Measurements from ENCODE around the gene HNRNPAB.

The HNRNPAB gene

GRCh38 chr5:178204182-178204934 lies at the start of gene HNRNPAB:
Gene HNRNPAB, plus strand, starts transcription at chr5:178204533. Its CDS starts 305 bp downstream, at chr5:178204838.
- DNase-seq (ENCODE audit: low spot score): peak; percentile 100

- DNase-seq (ENCODE audit: low spot score): no peak
Measured at GRCh38 chr5:178155065-178155464, 49.3 kb upstream of the HNRNPAB start.

GRCh38 chr5:178160176-178160575 lies 44.2 kb upstream of the HNRNPAB start:
- DNase-seq (ENCODE audit: low spot score): no peak

- no peak for DNase-seq (ENCODE audit: low spot score)
Measured at GRCh38 chr5:178162481-178162880, 41.9 kb upstream of the HNRNPAB start.

GRCh38 chr5:178163772-178164735 lies 40.3 kb upstream of the HNRNPAB start:
- DNase-seq (ENCODE audit: low spot score): peak; percentile 90

- DNase-seq (ENCODE audit: low spot score): no peak
Measured at GRCh38 chr5:178165581-178165980, 38.8 kb upstream of the HNRNPAB start.

- no peak for DNase-seq (ENCODE audit: low spot score)
Measured at GRCh38 chr5:178170455-178170854, 33.9 kb upstream of the HNRNPAB start.

GRCh38 chr5:178174456-178174855 lies 29.9 kb upstream of the HNRNPAB start:
- no peak for DNase-seq (ENCODE audit: low spot score)

- no peak for DNase-seq (ENCODE audit: low spot score)
Measured at GRCh38 chr5:178176791-178177190, 27.5 kb upstream of the HNRNPAB start.

- DNase-seq (ENCODE audit: low spot score): no peak
Measured at GRCh38 chr5:178177569-178177968, 26.8 kb upstream of the HNRNPAB start.

- DNase-seq (ENCODE audit: low spot score): no peak
Measured at GRCh38 chr5:178180141-178180863, 24.0 kb upstream of the HNRNPAB start.

- no peak for DNase-seq (ENCODE audit: low spot score)
Measured at GRCh38 chr5:178182158-178182876, 22.0 kb upstream of the HNRNPAB start.

- no peak for DNase-seq (ENCODE audit: low spot score)
Measured at GRCh38 chr5:178186427-178186826, 17.9 kb upstream of the HNRNPAB start.

GRCh38 chr5:178187014-178187413 lies 17.3 kb upstream of the HNRNPAB start, which contains the start of gene GMCL2:
Gene GMCL2, minus strand, starts transcription at chr5:178187371. Its CDS starts 72 bp downstream, at chr5:178187299.
- no peak for DNase-seq (ENCODE audit: low spot score)

GRCh38 chr5:178189433-178189832 lies 14.9 kb upstream of the HNRNPAB start:
- DNase-seq (ENCODE audit: low spot score): no peak

- DNase-seq (ENCODE audit: low spot score): no peak
Measured at GRCh38 chr5:178191661-178192060, 12.7 kb upstream of the HNRNPAB start.

- DNase-seq (ENCODE audit: low spot score): no peak
Measured at GRCh38 chr5:178192244-178192643, 12.1 kb upstream of the HNRNPAB start.

- DNase-seq (ENCODE audit: low spot score): no peak
Measured at GRCh38 chr5:178192787-178193186, 11.5 kb upstream of the HNRNPAB start.

GRCh38 chr5:178193251-178193809 lies 11.0 kb upstream of the HNRNPAB start:
- DNase-seq (ENCODE audit: low spot score): no peak

- DNase-seq (ENCODE audit: low spot score): no peak
Measured at GRCh38 chr5:178194026-178194425, 10.3 kb upstream of the HNRNPAB start.

GRCh38 chr5:178196281-178196812 lies 8.0 kb upstream of the HNRNPAB start:
- DNase-seq (ENCODE audit: low spot score): no peak

All from AG08395 (cell line).